ENCODE data around the gene FAM171A1.

The FAM171A1 gene

GRCh38 chr10:15316871-15317464, 54.1 kb downstream of the FAM171A1 start:
- no peak overlapping the region for H3K9ac ChIP-seq (ENCODE audit: low read depth, low read length, poor library complexity, severe bottlenecking)
- H3K9me3 ChIP-seq (ENCODE audit: insufficient read depth, low read depth, low read length): no peaks in the 10 kb centered on the region
- TF ChIP-seq EZH2phosphoT487 (IDR thresholded peaks at IDR 0.05; ENCODE audit: borderline replicate concordance): no peak

DNA sequence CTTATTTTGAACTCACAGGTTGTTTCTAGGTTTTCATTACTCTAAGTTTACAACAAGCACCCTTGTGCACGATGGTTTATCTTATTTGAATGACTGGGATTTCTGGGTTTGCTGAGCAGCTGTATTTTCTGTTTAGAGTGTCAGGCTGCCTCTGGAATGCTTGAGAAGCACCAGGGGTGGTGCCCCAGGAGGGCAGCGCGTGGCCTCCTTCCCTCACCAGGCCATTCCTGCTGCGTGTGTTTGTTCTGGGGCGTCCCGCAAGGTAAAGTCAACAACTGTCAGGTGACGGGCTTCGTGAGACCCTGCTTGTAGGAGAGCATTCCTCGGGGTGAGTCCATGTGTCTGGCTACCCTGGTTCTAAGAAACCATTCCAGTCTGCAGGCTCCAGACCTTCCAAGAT, 54.9 kb downstream of the FAM171A1 start:
- Histone ChIP-seq H3K36me3 (ENCODE audit: insufficient read depth, low read length) (no peaks in the 10 kb centered on the region), H3K4me3 (ENCODE audit: low read length, poor library complexity, severe bottlenecking) (no peak overlapping the region), H3K27me3 (ENCODE audit: insufficient read depth, low read length, poor library complexity, severe bottlenecking) (no peaks in the 10 kb centered on the region), H3K9me3 (ENCODE audit: insufficient read depth, low read depth, low read length) (no peaks in the 10 kb centered on the region), H3K9ac (ENCODE audit: low read depth, low read length, poor library complexity, severe bottlenecking) (no peak overlapping the region), H3F3A (ENCODE audit: low read depth) (no peaks in the 10 kb centered on the region), H3K9me2 (replicated peaks; ENCODE audit: low read depth, low read length) (no peaks in the 10 kb centered on the region), H3K4me1 (ENCODE audit: insufficient read depth, low read length, poor library complexity, severe bottlenecking) (peaks cover 5% of the 10 kb centered on the region), H2AFZ (ENCODE audit: low read length) (no peak overlapping the region), H3K4me2 (ENCODE audit: low read depth, low read length, poor library complexity, severe bottlenecking) (no peak overlapping the region), H3K79me2 (ENCODE audit: insufficient read depth, low read length) (no peaks in the 10 kb centered on the region), H4K20me1 (ENCODE audit: insufficient read depth, low read length, poor library complexity, severe bottlenecking) (no peaks in the 10 kb centered on the region)
- TF ChIP-seq CTCF (conservative IDR thresholded peaks at IDR 0.05; ENCODE audit: low read length) (no peak), EZH2phosphoT487 (IDR thresholded peaks at IDR 0.05; ENCODE audit: borderline replicate concordance) (no peak)

More at GRCh38 chr10:15316871-15317464, 54.1 kb downstream of the FAM171A1 start:
- H2AFZ ChIP-seq (ENCODE audit: low read length): no peak overlapping the region
- no peaks in the 10 kb centered on the region for H4K20me1 ChIP-seq (ENCODE audit: insufficient read depth, low read length, poor library complexity, severe bottlenecking)
- H3K79me2 ChIP-seq (ENCODE audit: insufficient read depth, low read length): no peaks in the 10 kb centered on the region
- H3F3A ChIP-seq (ENCODE audit: low read depth): no peaks in the 10 kb centered on the region
- peaks cover 12% of the 10 kb centered on the region for H3K4me1 ChIP-seq (ENCODE audit: insufficient read depth, low read length, poor library complexity, severe bottlenecking)
- H3K36me3 ChIP-seq (ENCODE audit: insufficient read depth, low read length): no peaks in the 10 kb centered on the region
- H3K4me3 ChIP-seq (ENCODE audit: low read length, poor library complexity, severe bottlenecking): no peak overlapping the region
- H3K9me2 ChIP-seq (replicated peaks; ENCODE audit: low read depth, low read length): no peaks in the 10 kb centered on the region
- no peaks in the 10 kb centered on the region for H3K27me3 ChIP-seq (ENCODE audit: insufficient read depth, low read length, poor library complexity, severe bottlenecking)
- no peak overlapping the region for H3K4me2 ChIP-seq (ENCODE audit: low read depth, low read length, poor library complexity, severe bottlenecking)

- Histone ChIP-seq H3F3A (ENCODE audit: low read depth) (no peaks in the 10 kb centered on the region), H3K9me2 (replicated peaks; ENCODE audit: low read depth, low read length) (no peaks in the 10 kb centered on the region), H3K36me3 (ENCODE audit: insufficient read depth, low read length) (no peaks in the 10 kb centered on the region), H3K27me3 (ENCODE audit: insufficient read depth, low read length, poor library complexity, severe bottlenecking) (no peaks in the 10 kb centered on the region), H2AFZ (ENCODE audit: low read length) (no peak overlapping the region), H3K4me1 (ENCODE audit: insufficient read depth, low read length, poor library complexity, severe bottlenecking) (no peaks in the 10 kb centered on the region), H3K9me3 (ENCODE audit: insufficient read depth, low read depth, low read length) (no peaks in the 10 kb centered on the region), H3K79me2 (ENCODE audit: insufficient read depth, low read length) (no peaks in the 10 kb centered on the region), H3K4me2 (ENCODE audit: low read depth, low read length, poor library complexity, severe bottlenecking) (no peak overlapping the region), H3K9ac (ENCODE audit: low read depth, low read length, poor library complexity, severe bottlenecking) (no peak overlapping the region), H4K20me1 (ENCODE audit: insufficient read depth, low read length, poor library complexity, severe bottlenecking) (no peaks in the 10 kb centered on the region), H3K4me3 (ENCODE audit: low read length, poor library complexity, severe bottlenecking) (no peak overlapping the region)
- TF ChIP-seq EZH2phosphoT487 (IDR thresholded peaks at IDR 0.05; ENCODE audit: borderline replicate concordance): no peak
- no peak for TF ChIP-seq CTCF (conservative IDR thresholded peaks at IDR 0.05; ENCODE audit: low read length)
Measured at GRCh38 chr10:15315286-15315685, 55.8 kb downstream of the FAM171A1 start.

GRCh38 chr10:15314482-15315045, 56.5 kb downstream of the FAM171A1 start:
- TF ChIP-seq CTCF (conservative IDR thresholded peaks at IDR 0.05; ENCODE audit: low read length) (no peak), EZH2phosphoT487 (IDR thresholded peaks at IDR 0.05; ENCODE audit: borderline replicate concordance) (no peak)
- Histone ChIP-seq H3K4me3 (ENCODE audit: low read length, poor library complexity, severe bottlenecking) (no peak overlapping the region), H2AFZ (ENCODE audit: low read length) (no peak overlapping the region), H3K9me2 (replicated peaks; ENCODE audit: low read depth, low read length) (no peaks in the 10 kb centered on the region), H3K4me2 (ENCODE audit: low read depth, low read length, poor library complexity, severe bottlenecking) (no peak overlapping the region), H3K9me3 (ENCODE audit: insufficient read depth, low read depth, low read length) (no peaks in the 10 kb centered on the region), H3K36me3 (ENCODE audit: insufficient read depth, low read length) (no peaks in the 10 kb centered on the region), H3K4me1 (ENCODE audit: insufficient read depth, low read length, poor library complexity, severe bottlenecking) (no peaks in the 10 kb centered on the region), H4K20me1 (ENCODE audit: insufficient read depth, low read length, poor library complexity, severe bottlenecking) (no peaks in the 10 kb centered on the region), H3K79me2 (ENCODE audit: insufficient read depth, low read length) (no peaks in the 10 kb centered on the region), H3K9ac (ENCODE audit: low read depth, low read length, poor library complexity, severe bottlenecking) (no peak overlapping the region), H3K27me3 (ENCODE audit: insufficient read depth, low read length, poor library complexity, severe bottlenecking) (no peaks in the 10 kb centered on the region), H3F3A (ENCODE audit: low read depth) (no peaks in the 10 kb centered on the region)
